ENCODE measurements around the gene AKT2. TPM values are rescaled to one million over a fixed set of nuclear protein-coding genes. Genes with fewer than 3 reads are reported as not detected.

The AKT2 gene
- total RNA-seq, 1 donor from 2014 or later: 103 TPM

DNA sequence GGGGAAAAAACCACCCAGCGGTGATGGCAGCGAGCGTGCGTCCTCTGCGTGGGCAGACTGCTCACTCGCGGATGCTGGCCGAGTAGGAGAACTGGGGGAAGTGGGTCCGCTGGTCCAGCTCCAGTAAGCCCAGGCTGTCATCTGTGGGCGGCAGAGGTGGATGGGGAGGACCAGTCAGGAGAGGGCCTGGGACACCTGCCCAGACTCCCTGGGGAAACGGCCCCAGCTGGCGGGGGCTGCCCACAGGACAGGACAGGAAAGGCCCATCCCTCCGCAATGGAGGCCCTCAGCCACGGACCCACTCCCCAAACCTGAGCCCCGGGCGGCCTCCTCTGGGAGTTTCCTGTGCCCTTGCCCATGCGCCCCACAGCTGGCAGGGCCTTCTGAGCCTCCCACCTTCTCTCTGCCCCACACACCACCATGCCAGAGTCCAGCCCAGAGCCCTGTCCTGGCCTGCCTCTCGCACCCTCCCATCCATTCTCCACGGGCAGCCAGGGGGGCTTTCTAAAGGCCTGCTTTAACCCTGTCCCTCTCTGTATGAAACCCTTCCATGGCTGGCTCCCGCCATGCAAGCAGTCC lies 51.2 kb downstream of the AKT2 start:
- Histone ChIP-seq H3K4me1 (peaks cover 9% of the 10 kb centered on the region), H3K36me3 (peaks cover 56% of the 10 kb centered on the region), H3K27ac (no peak overlapping the region), H3K4me3 (no peak overlapping the region), H3K27me3 (no peaks in the 10 kb centered on the region), H3K9me3 (no peaks in the 10 kb centered on the region)
- TF ChIP-seq, protein P1, sequence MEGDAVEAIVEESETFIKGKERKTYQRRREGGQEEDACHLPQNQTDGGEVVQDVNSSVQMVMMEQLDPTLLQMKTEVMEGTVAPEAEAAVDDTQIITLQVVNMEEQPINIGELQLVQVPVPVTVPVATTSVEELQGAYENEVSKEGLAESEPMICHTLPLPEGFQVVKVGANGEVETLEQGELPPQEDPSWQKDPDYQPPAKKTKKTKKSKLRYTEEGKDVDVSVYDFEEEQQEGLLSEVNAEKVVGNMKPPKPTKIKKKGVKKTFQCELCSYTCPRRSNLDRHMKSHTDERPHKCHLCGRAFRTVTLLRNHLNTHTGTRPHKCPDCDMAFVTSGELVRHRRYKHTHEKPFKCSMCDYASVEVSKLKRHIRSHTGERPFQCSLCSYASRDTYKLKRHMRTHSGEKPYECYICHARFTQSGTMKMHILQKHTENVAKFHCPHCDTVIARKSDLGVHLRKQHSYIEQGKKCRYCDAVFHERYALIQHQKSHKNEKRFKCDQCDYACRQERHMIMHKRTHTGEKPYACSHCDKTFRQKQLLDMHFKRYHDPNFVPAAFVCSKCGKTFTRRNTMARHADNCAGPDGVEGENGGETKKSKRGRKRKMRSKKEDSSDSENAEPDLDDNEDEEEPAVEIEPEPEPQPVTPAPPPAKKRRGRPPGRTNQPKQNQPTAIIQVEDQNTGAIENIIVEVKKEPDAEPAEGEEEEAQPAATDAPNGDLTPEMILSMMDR (IDR thresholded peaks at IDR 0.05): no peak
- intact Hi-C loops (cut with DNase I): no loop called here
- DNase-seq (no peak), ATAC-seq (no peak)

DNA sequence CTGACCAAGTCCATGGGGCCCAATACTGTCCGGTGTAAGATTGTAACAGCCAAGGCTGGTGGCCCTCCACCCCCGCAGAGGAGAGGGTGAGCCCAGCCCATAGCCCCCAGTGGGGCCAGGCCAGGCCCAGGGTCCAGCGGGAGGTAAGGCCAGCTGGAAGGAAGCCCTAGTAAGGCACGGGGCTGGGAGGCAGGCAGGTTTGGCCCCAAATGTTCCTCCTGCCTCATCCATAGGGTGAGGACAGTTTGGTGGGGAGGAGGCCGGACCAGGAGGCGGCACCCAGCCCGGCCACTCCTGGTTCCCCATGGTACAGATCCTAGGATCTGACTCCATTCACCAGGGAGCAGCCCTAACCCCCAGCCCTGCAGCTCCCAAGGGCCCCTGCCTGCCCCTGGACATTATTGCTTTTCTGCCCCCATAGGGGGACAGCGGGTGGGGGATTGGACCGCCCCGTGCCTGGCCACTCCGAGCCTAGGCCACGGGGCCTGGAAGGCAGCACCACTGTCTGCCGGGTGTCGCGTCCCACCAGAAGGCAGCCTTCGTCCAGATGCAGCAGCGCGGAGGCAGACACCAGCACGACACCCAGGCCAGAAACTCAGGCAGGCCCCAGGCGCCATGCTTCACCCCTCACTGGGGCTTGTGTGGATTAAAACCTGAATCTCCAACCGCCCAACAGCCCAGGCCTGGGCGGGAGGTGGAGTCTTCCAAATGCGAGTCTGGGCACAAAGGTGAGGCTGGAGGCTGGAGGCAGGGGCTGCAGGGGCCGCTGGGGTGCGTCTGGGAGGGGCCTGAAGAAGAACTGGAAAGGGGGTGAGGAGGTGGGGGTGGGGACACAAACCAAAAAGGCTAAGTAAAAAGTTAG lies 52.0 kb downstream of the AKT2 start:
- Histone ChIP-seq H3K4me3 (no peak overlapping the region), H3K9me3 (no peaks in the 10 kb centered on the region), H3K36me3 (peaks cover 49% of the 10 kb centered on the region), H3K27ac (no peak overlapping the region), H3K4me1 (peaks cover 9% of the 10 kb centered on the region), H3K27me3 (no peaks in the 10 kb centered on the region)
- DNase-seq (no peak), ATAC-seq (no peak)
- TF ChIP-seq, protein P1 (IDR thresholded peaks at IDR 0.05): no peak
- intact Hi-C loops (cut with DNase I): no loop called here

- Histone ChIP-seq H3K4me1 (peaks cover 9% of the 10 kb centered on the region), H3K9me3 (no peaks in the 10 kb centered on the region), H3K27me3 (no peaks in the 10 kb centered on the region), H3K36me3 (peaks cover 43% of the 10 kb centered on the region), H3K27ac (no peak overlapping the region), H3K4me3 (no peak overlapping the region)
- ATAC-seq (no peak), DNase-seq (no peak)
- TF ChIP-seq, protein P1 (IDR thresholded peaks at IDR 0.05): no peak
- intact Hi-C loops (cut with DNase I): no loop called here
Observed at GRCh38 chr19:40232479-40232878, 52.7 kb downstream of the AKT2 start.

DNA sequence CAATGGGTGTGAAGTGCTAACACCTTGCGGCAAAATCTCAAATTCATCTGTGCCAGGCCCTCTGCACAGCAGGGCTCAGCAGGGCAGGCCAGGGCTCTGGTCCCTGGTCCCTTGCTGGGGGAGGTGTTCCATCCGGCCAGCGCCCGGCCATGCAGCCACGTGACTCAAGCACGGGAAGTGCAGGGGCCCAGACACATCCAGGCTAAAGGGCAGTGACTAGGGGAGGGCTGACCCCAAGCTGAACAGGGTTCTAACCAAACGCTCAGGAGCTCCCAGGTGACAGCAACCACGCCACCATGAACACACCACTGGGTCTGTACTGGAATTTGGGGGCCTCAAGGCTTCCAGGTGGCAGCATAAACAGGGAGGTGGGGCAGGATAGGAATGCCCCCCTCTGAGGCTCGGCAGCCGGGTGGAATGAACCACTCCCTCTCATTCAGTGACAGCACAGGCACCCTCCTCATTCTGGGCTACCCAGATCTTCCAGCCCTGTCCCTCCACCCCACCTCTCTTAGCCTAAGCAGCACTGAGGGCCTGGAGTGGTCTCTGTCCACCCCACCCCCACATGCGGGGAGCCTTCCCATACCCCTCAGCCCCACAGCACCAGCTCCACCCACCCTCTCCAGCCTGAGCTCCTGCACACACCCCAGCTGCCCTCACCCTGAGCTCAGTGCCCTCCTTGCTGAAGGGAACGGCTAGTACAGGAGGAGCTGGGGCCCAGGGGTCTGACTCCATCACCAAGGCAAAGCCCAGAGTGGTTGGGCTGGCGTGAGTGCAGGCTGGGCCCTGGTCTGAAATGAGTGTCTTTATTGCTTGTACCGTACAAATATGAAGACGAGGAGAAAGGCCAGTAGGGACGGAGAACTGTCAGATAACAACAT lies 53.4 kb downstream of the AKT2 start:
- DNase-seq (no peak), ATAC-seq (peak; percentile 46)
- Histone ChIP-seq H3K9me3 (no peaks in the 10 kb centered on the region), H3K4me1 (peaks cover 9% of the 10 kb centered on the region), H3K27ac (no peak overlapping the region), H3K4me3 (no peak overlapping the region), H3K36me3 (peaks cover 36% of the 10 kb centered on the region), H3K27me3 (no peaks in the 10 kb centered on the region)
- intact Hi-C loops (cut with DNase I): no loop called here
- TF ChIP-seq, protein P1 (IDR thresholded peaks at IDR 0.05): no peak

DNA sequence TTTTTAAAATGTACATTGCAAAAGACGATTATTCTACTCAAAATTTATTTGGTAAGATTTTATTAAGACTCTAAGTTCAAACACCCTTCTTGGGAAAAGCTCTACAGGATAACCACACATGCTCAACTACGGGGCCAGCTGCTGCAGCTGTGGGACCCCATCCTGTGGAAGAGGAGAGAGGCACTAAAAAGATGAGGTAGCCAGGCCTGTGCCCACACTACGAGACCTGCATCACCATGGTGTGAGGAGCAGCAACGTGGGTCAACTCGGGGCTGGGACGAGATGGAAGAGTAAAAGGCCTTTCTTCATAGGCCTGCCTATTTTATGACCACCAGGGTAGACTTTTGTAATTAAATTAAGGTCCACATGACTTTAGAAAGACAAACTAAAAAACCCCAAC lies 54.1 kb downstream of the AKT2 start:
- H3K4me3 ChIP-seq: no peak overlapping the region
- ATAC-seq (no peak), DNase-seq (no peak)
- H3K27ac ChIP-seq: no peak overlapping the region
- peaks cover 29% of the 10 kb centered on the region for H3K36me3 ChIP-seq
- H3K27me3 ChIP-seq: peaks cover 7% of the 10 kb centered on the region
- TF ChIP-seq, protein P1 (IDR thresholded peaks at IDR 0.05): no peak
- no peaks in the 10 kb centered on the region for H3K9me3 ChIP-seq
- H3K4me1 ChIP-seq: peaks cover 16% of the 10 kb centered on the region
- intact Hi-C loops (cut with DNase I): no loop called here
